A549 (cell line): ENCODE results near the gene SCAMP2.

ENCODE experiments used
- EP300 ChIP-seq, 2 experiments: fragments of >200 bp; sonication (Bioruptor Twin); formaldehyde crosslinking; IDR thresholded peaks; 2 replicates in 1 of 2; 3 replicates in 1 of 2; pipeline ENCODE4 v1.6.1; 2016 to 2017
- POLR2A ChIP-seq: IDR thresholded peaks from 2 replicates; pipeline ENCODE4 v1.6.1; 2012; ENCODE audit warnings: mild to moderate bottlenecking, low read length
- POLR2AphosphoS2 ChIP-seq: conservative IDR thresholded peaks from 2 replicates; pipeline ENCODE4 v1.6.1; 2012; ENCODE audit warnings: low read length, improper control_type of control experiment, inconsistent platforms
- SMC3 ChIP-seq: fragments of >200 bp; sonication (Bioruptor Twin); formaldehyde crosslinking; IDR thresholded peaks from 3 replicates; pipeline ENCODE4 v1.6.1; 2018; ENCODE audit warnings: inconsistent platforms
- TF ChIP-seq, protein P1 (sequence below): fragments of >200 bp; sonication (Bioruptor Twin); formaldehyde crosslinking; IDR thresholded peaks from 3 replicates; pipeline ENCODE4 v1.5.1; 2016
- TF ChIP-seq, protein P2 (sequence below): IDR thresholded peaks from 2 replicates; pipeline ENCODE4 v1.6.1; 2012

DNA sequence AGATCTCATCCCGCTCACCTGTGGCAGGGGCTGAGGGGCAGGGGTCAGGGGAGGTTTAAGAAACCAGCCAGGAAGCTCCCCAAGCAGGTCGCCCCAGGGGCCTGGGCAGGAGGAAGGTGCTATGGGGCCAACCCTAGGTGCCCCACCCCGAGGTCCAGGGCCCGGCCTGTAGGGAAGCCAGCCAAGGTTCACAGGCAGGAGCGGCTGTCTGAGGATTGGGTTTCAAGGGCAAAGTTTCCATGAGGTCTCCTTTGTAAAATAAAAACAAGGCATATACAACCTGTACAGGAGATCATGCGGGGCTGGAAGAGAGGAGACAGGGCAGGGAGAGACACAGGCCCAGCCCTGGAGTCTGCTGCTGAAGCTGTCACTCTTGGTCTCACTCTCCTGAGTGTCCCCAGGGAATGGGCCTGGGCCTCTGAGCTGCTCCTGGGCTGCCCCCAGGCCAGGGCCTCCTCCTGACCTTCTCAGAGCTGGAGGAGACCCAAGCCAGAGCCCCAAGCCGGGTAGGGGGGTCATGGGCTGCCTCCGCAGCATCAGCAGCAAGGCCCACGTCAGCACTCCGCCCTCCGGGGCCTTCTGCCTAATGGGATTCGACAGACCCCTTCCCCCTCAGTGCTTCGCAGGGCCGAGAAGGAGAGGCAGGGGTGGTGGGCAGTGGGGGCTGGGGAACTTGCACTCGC is 41.2 kb downstream of the SCAMP2 start:
- TF ChIP-seq, protein P1, sequence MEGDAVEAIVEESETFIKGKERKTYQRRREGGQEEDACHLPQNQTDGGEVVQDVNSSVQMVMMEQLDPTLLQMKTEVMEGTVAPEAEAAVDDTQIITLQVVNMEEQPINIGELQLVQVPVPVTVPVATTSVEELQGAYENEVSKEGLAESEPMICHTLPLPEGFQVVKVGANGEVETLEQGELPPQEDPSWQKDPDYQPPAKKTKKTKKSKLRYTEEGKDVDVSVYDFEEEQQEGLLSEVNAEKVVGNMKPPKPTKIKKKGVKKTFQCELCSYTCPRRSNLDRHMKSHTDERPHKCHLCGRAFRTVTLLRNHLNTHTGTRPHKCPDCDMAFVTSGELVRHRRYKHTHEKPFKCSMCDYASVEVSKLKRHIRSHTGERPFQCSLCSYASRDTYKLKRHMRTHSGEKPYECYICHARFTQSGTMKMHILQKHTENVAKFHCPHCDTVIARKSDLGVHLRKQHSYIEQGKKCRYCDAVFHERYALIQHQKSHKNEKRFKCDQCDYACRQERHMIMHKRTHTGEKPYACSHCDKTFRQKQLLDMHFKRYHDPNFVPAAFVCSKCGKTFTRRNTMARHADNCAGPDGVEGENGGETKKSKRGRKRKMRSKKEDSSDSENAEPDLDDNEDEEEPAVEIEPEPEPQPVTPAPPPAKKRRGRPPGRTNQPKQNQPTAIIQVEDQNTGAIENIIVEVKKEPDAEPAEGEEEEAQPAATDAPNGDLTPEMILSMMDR = no peak
- no peak for TF ChIP-seq POLR2AphosphoS2
- TF ChIP-seq, protein P2, sequence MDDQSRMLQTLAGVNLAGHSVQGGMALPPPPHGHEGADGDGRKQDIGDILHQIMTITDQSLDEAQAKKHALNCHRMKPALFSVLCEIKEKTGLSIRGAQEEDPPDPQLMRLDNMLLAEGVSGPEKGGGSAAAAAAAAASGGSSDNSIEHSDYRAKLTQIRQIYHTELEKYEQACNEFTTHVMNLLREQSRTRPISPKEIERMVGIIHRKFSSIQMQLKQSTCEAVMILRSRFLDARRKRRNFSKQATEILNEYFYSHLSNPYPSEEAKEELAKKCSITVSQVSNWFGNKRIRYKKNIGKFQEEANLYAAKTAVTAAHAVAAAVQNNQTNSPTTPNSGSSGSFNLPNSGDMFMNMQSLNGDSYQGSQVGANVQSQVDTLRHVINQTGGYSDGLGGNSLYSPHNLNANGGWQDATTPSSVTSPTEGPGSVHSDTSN = no peak
- no peak for TF ChIP-seq POLR2A
- no peak for TF ChIP-seq SMC3
- no peak for TF ChIP-seq EP300 (IDR thresholded peaks at IDR 0.05)
